Measurements from ENCODE around the gene GRM7. TPM values are rescaled to one million over a fixed set of nuclear protein-coding genes. Genes with fewer than 3 reads are reported as not detected.

Gene GRM7
- total and polyA plus RNA-seq, 10 donors, result 0.02 to 0.20 (median 0.14) TPM; not detected in 7

- intact Hi-C loops (cut with DNase I; ENCODE audit: low total_unique reads), result no loop called here
- no peaks in the 10 kb centered on the region for H3K27me3 ChIP-seq (replicated peaks in 1 of 7)
- H3K9me3 ChIP-seq, result peaks cover 0 to 8% (median 0%) of the 10 kb centered on the region in 8 donors
- H3K36me3 ChIP-seq, result no peaks in the 10 kb centered on the region
- no peak overlapping the region for H3K27ac ChIP-seq
- no peak overlapping the region for H3K4me3 ChIP-seq
- WGBS, 5 donors, result 79 to 91% (median 81%) methylated on average over 2 of the region's 2 CpGs
- no peaks in the 10 kb centered on the region for H3K4me1 ChIP-seq
- no peak for DNase-seq
- TF ChIP-seq CTCF (IDR thresholded peaks at IDR 0.05 in 8 of 11, conservative IDR thresholded peaks at IDR 0.05 in 3 of 11) (no peak), POLR2A (IDR thresholded peaks at IDR 0.05) (no peak), POLR2AphosphoS5 (IDR thresholded peaks at IDR 0.05) (no peak)
Observed at GRCh38 chr3:7346364-7346763, 485.4 kb downstream of the GRM7 start.

- TF ChIP-seq POLR2AphosphoS5 (IDR thresholded peaks at IDR 0.05) (no peak), POLR2A (IDR thresholded peaks at IDR 0.05) (no peak), CTCF (IDR thresholded peaks at IDR 0.05 in 8 of 11, conservative IDR thresholded peaks at IDR 0.05 in 3 of 11) (no peak)
- no peaks in the 10 kb centered on the region for H3K4me1 ChIP-seq
- WGBS, 5 donors, result 68 to 90% (median 74%) methylated on average over 1 of the region's 1 CpG
- no peaks in the 10 kb centered on the region for H3K27me3 ChIP-seq (replicated peaks in 1 of 7)
- no peaks in the 10 kb centered on the region for H3K36me3 ChIP-seq
- intact Hi-C loops (cut with DNase I; ENCODE audit: low total_unique reads), result no loop called here
- no peak for DNase-seq
- no peaks in the 10 kb centered on the region for H3K9me3 ChIP-seq
- no peak overlapping the region for H3K4me3 ChIP-seq
- H3K27ac ChIP-seq, result no peak overlapping the region
Observed at GRCh38 chr3:7357101-7357500, 496.2 kb downstream of the GRM7 start.

- Histone ChIP-seq H3K36me3 (no peaks in the 10 kb centered on the region), H3K9me3 (no peaks in the 10 kb centered on the region), H3K27ac (no peak overlapping the region), H3K4me1 (no peaks in the 10 kb centered on the region), H3K27me3 (replicated peaks in 1 of 7) (no peaks in the 10 kb centered on the region), H3K4me3 (no peak overlapping the region)
- TF ChIP-seq POLR2AphosphoS5 (IDR thresholded peaks at IDR 0.05), result no peak
- TF ChIP-seq CTCF (IDR thresholded peaks at IDR 0.05 in 8 of 11, conservative IDR thresholded peaks at IDR 0.05 in 3 of 11), result no peak
- TF ChIP-seq POLR2A (IDR thresholded peaks at IDR 0.05), result no peak
- intact Hi-C loops (cut with DNase I; ENCODE audit: low total_unique reads), result no loop called here
- DNase-seq, result no peak
- 76 to 95% (median 82%) methylated on average over 1 of the region's 1 CpG for WGBS, 5 donors
Observed at GRCh38 chr3:7367968-7368367, 507.1 kb downstream of the GRM7 start.

- intact Hi-C loops (cut with DNase I; ENCODE audit: low total_unique reads), result no loop called here
- Histone ChIP-seq H3K9me3 (no peaks in the 10 kb centered on the region), H3K4me1 (no peaks in the 10 kb centered on the region), H3K4me3 (no peak overlapping the region), H3K36me3 (no peaks in the 10 kb centered on the region), H3K27me3 (replicated peaks in 1 of 7) (no peaks in the 10 kb centered on the region), H3K27ac (no peak overlapping the region)
- no peak for DNase-seq
- 88 to 100% (median 97%) methylated on average over 2 of the region's 2 CpGs for WGBS, 5 donors
- TF ChIP-seq POLR2AphosphoS5 (IDR thresholded peaks at IDR 0.05), result no peak
- TF ChIP-seq POLR2A (IDR thresholded peaks at IDR 0.05), result no peak
- no peak for TF ChIP-seq CTCF (IDR thresholded peaks at IDR 0.05 in 8 of 11, conservative IDR thresholded peaks at IDR 0.05 in 3 of 11)
Observed at GRCh38 chr3:7368597-7368996, 507.7 kb downstream of the GRM7 start.
